22Rv1 (cell line): ENCODE data around the gene NTPCR.

Experiments
- H3K27ac ChIP-seq: fragments of 450-650 bp; 2 replicates; pipeline ENCODE4 v1.5.1; 2017
- ZFX ChIP-seq: fragments of 450-650 bp; IDR thresholded peaks from 2 replicates; pipeline ENCODE4 v1.6.1; 2017; ENCODE audit warnings: antibody characterized with exemption, borderline replicate concordance
- TF ChIP-seq, protein P1 (sequence below): fragments of 450-650 bp; IDR thresholded peaks from 2 replicates; pipeline ENCODE4 v1.5.1; 2017; ENCODE audit warnings: mild to moderate bottlenecking

NTPCR gene, protein sequence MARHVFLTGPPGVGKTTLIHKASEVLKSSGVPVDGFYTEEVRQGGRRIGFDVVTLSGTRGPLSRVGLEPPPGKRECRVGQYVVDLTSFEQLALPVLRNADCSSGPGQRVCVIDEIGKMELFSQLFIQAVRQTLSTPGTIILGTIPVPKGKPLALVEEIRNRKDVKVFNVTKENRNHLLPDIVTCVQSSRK

DNA sequence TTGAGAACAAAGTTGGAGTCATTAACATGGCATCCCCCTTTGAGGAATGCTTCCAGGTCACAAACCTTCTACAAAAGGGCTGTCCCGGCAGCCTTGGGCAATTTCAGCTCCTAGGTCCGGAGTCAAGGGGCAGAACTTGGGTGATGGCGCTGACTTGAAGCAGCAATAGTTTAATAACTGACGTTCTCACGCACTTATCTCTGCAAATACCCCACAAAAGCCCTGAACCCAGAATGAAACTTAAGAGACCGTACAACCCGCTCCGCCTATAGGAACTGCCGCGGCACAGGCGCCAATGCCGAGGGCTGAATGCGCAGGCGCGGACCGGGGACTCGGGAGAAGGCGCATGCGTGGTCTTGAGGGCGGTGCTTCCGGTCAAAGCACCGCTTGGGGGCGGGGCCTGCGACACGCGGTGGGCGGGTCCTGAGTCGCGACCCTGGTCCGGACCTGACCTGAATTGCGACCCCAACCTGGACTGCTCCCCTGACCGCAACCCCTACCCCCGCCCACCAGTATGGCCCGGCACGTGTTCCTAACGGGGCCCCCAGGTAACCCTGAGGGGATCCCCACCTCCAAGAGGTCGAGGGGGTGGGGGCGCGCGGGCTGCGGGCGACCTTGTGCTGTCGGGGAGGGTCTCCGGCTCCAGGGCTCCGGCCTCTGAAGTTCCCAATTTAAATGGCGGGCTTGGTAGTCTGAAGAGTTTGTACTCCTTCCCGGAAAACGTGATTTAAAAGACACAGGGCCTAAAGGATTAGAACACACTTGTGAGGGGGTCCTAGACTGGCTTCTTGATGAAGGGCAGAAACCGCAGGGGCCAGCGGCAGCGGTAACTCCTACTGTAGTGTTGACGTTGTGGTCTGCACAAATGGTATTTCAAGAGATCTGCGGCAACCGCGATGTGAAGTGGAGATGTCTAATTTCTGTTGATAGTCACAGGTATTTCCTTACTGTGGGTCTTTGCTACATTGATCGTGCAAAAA is at the start of gene NTPCR:
Gene NTPCR, plus strand, starts transcription at position 415 of the 980 bp plus-strand sequence. Its CDS starts 100 bp downstream, at position 515.
- peak within 1 kb of the TSS; percentile 68 for H3K27ac ChIP-seq
- no peak for TF ChIP-seq ZFX
- TF ChIP-seq, protein P1, sequence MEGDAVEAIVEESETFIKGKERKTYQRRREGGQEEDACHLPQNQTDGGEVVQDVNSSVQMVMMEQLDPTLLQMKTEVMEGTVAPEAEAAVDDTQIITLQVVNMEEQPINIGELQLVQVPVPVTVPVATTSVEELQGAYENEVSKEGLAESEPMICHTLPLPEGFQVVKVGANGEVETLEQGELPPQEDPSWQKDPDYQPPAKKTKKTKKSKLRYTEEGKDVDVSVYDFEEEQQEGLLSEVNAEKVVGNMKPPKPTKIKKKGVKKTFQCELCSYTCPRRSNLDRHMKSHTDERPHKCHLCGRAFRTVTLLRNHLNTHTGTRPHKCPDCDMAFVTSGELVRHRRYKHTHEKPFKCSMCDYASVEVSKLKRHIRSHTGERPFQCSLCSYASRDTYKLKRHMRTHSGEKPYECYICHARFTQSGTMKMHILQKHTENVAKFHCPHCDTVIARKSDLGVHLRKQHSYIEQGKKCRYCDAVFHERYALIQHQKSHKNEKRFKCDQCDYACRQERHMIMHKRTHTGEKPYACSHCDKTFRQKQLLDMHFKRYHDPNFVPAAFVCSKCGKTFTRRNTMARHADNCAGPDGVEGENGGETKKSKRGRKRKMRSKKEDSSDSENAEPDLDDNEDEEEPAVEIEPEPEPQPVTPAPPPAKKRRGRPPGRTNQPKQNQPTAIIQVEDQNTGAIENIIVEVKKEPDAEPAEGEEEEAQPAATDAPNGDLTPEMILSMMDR, result no peak

DNA sequence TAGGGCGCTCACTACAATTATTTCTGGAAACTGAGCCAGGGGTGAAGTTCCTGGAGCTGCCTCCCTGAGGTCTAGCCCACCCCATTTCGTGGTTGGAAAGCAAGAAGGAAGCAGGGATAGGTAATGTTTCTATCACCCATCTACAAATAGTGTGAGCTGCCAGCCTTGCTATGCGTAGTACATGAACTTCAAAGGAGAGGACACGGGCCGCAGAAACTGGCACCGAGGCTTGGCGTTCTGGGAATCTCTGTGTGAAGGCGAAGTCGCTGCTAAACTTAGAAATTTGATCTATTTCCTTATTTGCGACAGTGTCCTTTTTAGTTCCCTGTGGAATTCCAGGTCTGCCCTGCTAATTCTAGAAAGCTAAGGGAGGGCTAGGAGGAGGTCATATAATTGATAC is 49.6 kb upstream of the NTPCR start:
- no peak overlapping the region for H3K27ac ChIP-seq
- TF ChIP-seq ZFX, result no peak
- TF ChIP-seq, protein P1, result no peak

DNA sequence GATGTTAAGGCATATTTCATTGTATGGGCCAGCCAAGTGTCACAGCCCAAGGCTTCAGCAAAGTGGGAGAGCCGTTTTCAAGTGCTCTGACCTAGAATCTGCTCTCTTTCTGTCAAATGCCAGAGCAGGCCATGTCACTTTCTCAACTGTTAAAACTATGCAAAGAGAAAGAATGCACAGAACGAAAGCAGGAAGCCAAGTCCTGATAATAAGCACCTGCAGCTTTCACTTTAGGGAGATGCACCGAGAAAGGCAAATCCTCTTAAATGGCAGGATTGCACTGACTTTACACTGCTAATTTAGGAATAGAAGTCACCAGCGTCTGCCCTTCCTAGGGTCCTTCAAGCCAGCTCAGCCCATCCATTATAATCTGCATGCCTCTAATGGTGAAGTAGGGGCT is 49.2 kb upstream of the NTPCR start:
- no peak overlapping the region for H3K27ac ChIP-seq
- TF ChIP-seq, protein P1, result no peak
- TF ChIP-seq ZFX, result no peak

DNA sequence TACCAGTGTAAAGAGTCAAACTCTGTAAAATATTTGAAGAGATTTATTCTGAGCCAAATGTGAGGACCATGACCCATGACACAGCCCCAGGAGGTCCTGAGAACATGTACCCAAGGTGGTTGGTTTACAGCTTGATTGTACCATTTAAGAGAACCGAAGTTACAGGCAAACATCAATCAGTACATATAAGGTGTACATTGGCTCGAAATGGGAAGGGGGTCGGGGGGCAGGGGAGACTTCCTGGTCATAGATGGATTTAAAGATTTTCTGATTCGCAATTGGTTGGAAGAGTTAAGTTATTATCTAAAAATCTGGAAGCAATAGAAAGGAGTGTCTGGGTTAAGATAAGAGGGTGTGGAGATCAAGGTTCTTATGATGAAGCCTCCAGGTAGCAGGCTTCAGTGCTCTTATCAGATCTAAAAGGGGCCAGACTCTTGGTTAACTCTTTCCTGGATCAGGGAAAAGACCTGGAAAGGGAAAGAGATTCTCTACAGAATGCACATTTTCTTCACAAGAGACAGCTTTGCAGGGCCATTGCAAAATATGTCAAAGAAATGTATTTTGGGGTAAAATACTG is 47.5 kb upstream of the NTPCR start:
- no peak overlapping the region for H3K27ac ChIP-seq
- TF ChIP-seq, protein P1, result no peak
- no peak for TF ChIP-seq ZFX

DNA sequence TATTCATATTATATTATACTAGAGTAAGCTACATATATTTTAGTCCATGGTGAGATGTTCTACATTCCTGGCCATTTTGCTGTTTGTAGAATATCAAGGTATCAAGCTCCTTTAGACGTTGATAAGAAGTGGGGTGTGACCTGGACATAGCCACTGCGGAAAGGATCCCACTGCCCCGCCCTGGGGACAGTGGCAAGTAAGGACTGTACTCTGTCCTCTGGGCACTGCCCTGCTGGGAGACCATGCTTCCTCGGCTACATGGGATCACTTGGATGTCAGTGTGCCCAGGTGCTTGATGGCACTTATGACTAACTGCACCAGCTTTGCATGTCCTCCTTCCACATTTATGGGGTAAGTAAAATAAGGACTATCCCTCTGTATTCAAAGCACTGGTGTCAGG is 46.3 kb upstream of the NTPCR start:
- H3K27ac ChIP-seq, result no peak overlapping the region
- no peak for TF ChIP-seq ZFX
- TF ChIP-seq, protein P1, result no peak

DNA sequence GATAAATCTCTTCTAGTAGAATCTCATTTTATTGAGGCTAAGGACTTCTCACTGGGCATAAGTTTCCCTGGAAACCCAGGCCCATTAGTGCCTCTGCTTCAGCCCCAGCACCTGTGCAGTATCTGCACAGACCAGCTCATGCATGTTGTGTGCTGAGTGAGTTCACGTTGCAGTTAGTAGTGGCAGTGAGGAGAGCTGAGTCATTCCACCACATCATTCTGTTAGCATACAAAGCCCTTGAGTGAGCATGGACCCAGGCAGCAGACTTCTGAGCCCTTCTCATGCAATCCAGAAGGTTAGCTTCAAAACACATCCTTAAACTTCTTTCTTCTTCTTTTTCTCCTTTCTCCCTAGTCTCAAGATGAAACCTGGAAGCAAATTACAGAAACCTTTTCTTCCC is 45.8 kb upstream of the NTPCR start:
- no peak overlapping the region for H3K27ac ChIP-seq
- no peak for TF ChIP-seq ZFX
- TF ChIP-seq, protein P1, result no peak
